Measurements from ENCODE around the gene TMEM203. TPM values are rescaled to one million over a fixed set of nuclear protein-coding genes. Genes with fewer than 3 reads are reported as not detected.

The TMEM203 gene
- total and polyA plus RNA-seq, 2 of the 4 experiments (the other 2 are of a cell fraction) = 18.8 to 40.6 TPM

GRCh38 chr9:137192859-137193258, 12.6 kb downstream of the TMEM203 start:
- Histone ChIP-seq H3K4ac (ENCODE audit: low read depth, low read length) (no peak overlapping the region), H3K14ac (replicated peaks; ENCODE audit: low read depth, low read length) (no peak overlapping the region), H2AK9ac (replicated peaks; ENCODE audit: low read depth, low read length, poor library complexity) (no peak overlapping the region), H3K9me3 (ENCODE audit: control insufficient read depth, insufficient read depth, low read length) (no peaks in the 10 kb centered on the region), H3K18ac (ENCODE audit: low read depth, low read length) (no peak overlapping the region), H2BK120ac (ENCODE audit: low read depth, low read length) (no peak overlapping the region), H3K9ac (ENCODE audit: low read depth, low read length) (no peak overlapping the region), H3K79me1 (ENCODE audit: low read depth in 1 of 2, low read length in 2 of 2) (peaks cover 5 to 72% of the 10 kb centered on the region in 2 experiments), H4K91ac (ENCODE audit: insufficient read depth, low read depth, low read length) (no peak overlapping the region), H2BK5ac (ENCODE audit: low read depth, low read length, poor library complexity, severe bottlenecking) (no peak overlapping the region), H2AFZ (replicated peaks; ENCODE audit: low read length, poor library complexity) (no peak overlapping the region), H3K27me3 (ENCODE audit: control insufficient read depth, insufficient read depth, low read length) (no peaks in the 10 kb centered on the region), H3K23ac (ENCODE audit: low read depth, low read length) (no peak overlapping the region), H2BK20ac (ENCODE audit: low read depth, low read length) (no peak overlapping the region), H3K27ac (ENCODE audit: insufficient read depth, low read length) (no peak overlapping the region), H3K4me2 (ENCODE audit: low read depth, low read length) (no peak overlapping the region), H3K36me3 (ENCODE audit: control insufficient read depth, insufficient read depth, low read length) (peaks cover 26% of the 10 kb centered on the region), H3K9me1 (ENCODE audit: insufficient read depth, low read length) (no peaks in the 10 kb centered on the region), H3K56ac (ENCODE audit: extremely low read depth, insufficient read depth, low read length) (no peak overlapping the region), H3K4me1 (ENCODE audit: control insufficient read depth, insufficient read depth, low read length) (peaks cover 11% of the 10 kb centered on the region), H2BK15ac (ENCODE audit: low read depth, low read length) (no peak overlapping the region), H3K4me3 (ENCODE audit: insufficient read depth, low read depth, low read length) (no peak overlapping the region), H2AK5ac (ENCODE audit: low read depth, low read length) (no peak overlapping the region), H4K20me1 (ENCODE audit: insufficient read depth, low read length) (peaks cover 36% of the 10 kb centered on the region), H4K5ac (ENCODE audit: low read depth, low read length) (no peak overlapping the region), H4K8ac (ENCODE audit: low read depth in 2 of 2, low read length in 2 of 2) (no peak overlapping the region)
- ChIA-PET CTCF (no interaction called here), POLR2A (ENCODE audit: unreplicated experiment) (no interaction called here)
- WGBS, 2 experiments (ENCODE audit: extremely low coverage in 2 of 2, insufficient read length in 1 of 2) = no CpG with 5 or more reads among the region's 2 CpGs
- BruUV-seq (replicated peaks) = no TSS peak
- in situ Hi-C loops (cut with MboI; ENCODE audit: low sequenced_read_pairs) (no loop called here), intact Hi-C loops (cut with micrococcal nuclease) (no loop called here), dilution Hi-C loops (cut with HindIII; ENCODE audit: low sequenced_read_pairs, unreplicated experiment) (no loop called here)
- ATAC-seq (ENCODE audit: low read depth) (no peak), DNase-seq (no peak)
- TF ChIP-seq, protein P1, sequence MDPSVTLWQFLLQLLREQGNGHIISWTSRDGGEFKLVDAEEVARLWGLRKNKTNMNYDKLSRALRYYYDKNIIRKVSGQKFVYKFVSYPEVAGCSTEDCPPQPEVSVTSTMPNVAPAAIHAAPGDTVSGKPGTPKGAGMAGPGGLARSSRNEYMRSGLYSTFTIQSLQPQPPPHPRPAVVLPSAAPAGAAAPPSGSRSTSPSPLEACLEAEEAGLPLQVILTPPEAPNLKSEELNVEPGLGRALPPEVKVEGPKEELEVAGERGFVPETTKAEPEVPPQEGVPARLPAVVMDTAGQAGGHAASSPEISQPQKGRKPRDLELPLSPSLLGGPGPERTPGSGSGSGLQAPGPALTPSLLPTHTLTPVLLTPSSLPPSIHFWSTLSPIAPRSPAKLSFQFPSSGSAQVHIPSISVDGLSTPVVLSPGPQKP (IDR thresholded peaks at IDR 0.05; ENCODE audit: borderline replicate concordance, low read depth, low read length) = no peak
- no peak for TF ChIP-seq BHLHE40 (IDR thresholded peaks at IDR 0.05; ENCODE audit: low read depth, low read length)
- no peak for TF ChIP-seq MXI1 (IDR thresholded peaks at IDR 0.05; ENCODE audit: borderline replicate concordance, low read depth, low read length)
- no peak for TF ChIP-seq CTCF (conservative IDR thresholded peaks at IDR 0.05; ENCODE audit: low read depth, low read length)
- no peak for TF ChIP-seq MAFK (IDR thresholded peaks at IDR 0.05; ENCODE audit: low read depth, low read length)
- no peak for TF ChIP-seq USF2 (IDR thresholded peaks at IDR 0.05; ENCODE audit: low read depth, low read length)
- TF ChIP-seq RCOR1 (IDR thresholded peaks at IDR 0.05; ENCODE audit: insufficient replicate concordance, low read length) = no peak
- TF ChIP-seq FOS (IDR thresholded peaks at IDR 0.05; ENCODE audit: low read depth, low read length) = no peak
- TF ChIP-seq CEBPB (IDR thresholded peaks at IDR 0.05; ENCODE audit: low read depth, low read length) = no peak
- TF ChIP-seq CHD1 (IDR thresholded peaks at IDR 0.05; ENCODE audit: low read depth, low read length) = no peak
- no peak for TF ChIP-seq RFX5 (IDR thresholded peaks at IDR 0.05; ENCODE audit: low read depth, low read length)

Data from IMR-90 (cell line).